Tibial nerve (tissue), 4 donors: ENCODE data around the gene TMEM200B. TPM values are rescaled to one million over a fixed set of nuclear protein-coding genes. Genes with fewer than 3 reads are reported as not detected.
"Not testable (repeated sequence)": the region's sequence is repeated elsewhere in the genome, so short reads cannot be mapped to it uniquely, and the experiment has no call there.

Experiments used
- DNase-seq, 2 donors: peaks; one replicate each; pipeline ENCODE4 v3.0.0-alpha.2; 2019; ENCODE audit warnings: low spot score in 2 of 2
- H3K27ac ChIP-seq, 4 donors: fragments of 200-600 bp; sonication (generic) in 3 of 4; one replicate each; pipeline ENCODE4 v1.5.1; 2017 to 2019; ENCODE audit warnings: mild to moderate bottlenecking in 1 of 4
- H3K27me3 ChIP-seq, 2 donors: fragments of 200-600 bp; sonication (generic) in 1 of 2; one replicate each; pipeline versions ENCODE4 v1.5.1 to v1.6.0; 2017 to 2019
- H3K36me3 ChIP-seq, 3 donors: fragments of 200-600 bp; sonication (generic); one replicate each; pipeline ENCODE4 v1.5.1; 2018 to 2019
- H3K4me1 ChIP-seq, 4 donors: fragments of 200-600 bp; sonication (generic) in 3 of 4; one replicate each; pipeline ENCODE4 v1.5.1; 2017 to 2019
- H3K4me3 ChIP-seq, 4 donors: fragments of 200-600 bp; sonication (generic) in 3 of 4; one replicate each; pipeline ENCODE4 v1.5.1; 2017 to 2019; ENCODE audit warnings: mild to moderate bottlenecking in 1 of 4, moderate library complexity in 1 of 4
- H3K9me3 ChIP-seq, 4 donors: fragments of 200-600 bp; sonication (generic) in 3 of 4; one replicate each; pipeline ENCODE4 v1.5.1; 2017 to 2019
- CTCF ChIP-seq, 5 experiments: fragments of 200-600 bp in 3 of 5; fragments of 450-650 bp in 2 of 5; sonication (generic) in 3 of 5; IDR thresholded peaks; one replicate each; pipeline ENCODE4 v1.5.1; 2016 to 2019; ENCODE audit warnings: antibody characterized with exemption in 5 of 5, mild to moderate bottlenecking in 3 of 5, moderate library complexity in 2 of 5
- EP300 ChIP-seq, 2 donors: sonication (generic); formaldehyde crosslinking; IDR thresholded peaks; one replicate each; pipeline ENCODE4 v1.6.1; 2017; ENCODE audit warnings: antibody characterized with exemption in 2 of 2, mild to moderate bottlenecking in 1 of 2
- POLR2A ChIP-seq, 2 donors: fragments of 450-650 bp; IDR thresholded peaks; one replicate each; pipeline ENCODE4 v1.6.1; 2017; ENCODE audit warnings: antibody characterized with exemption in 2 of 2, mild to moderate bottlenecking in 2 of 2, moderate library complexity in 2 of 2
- whole genome bisulfite sequencing, 2 donors: methylation state at CpG; one replicate each; pipeline ENCODE4 v1.1.5; 2018; 5-methylcytosine and 5-hydroxymethylcytosine counted together
- total RNA-seq, 4 donors: library from RNA; depleted of rRNA; stranded (reverse); fragments of >200 nt; gene quantifications; one replicate each; pipeline ENCODE4 v1.1.0, GENCODE V29; 2016

Gene TMEM200B
- total RNA-seq, 4 donors from 2014 or later: 16.1 to 27.7 (median 22.6) TPM

GRCh38 chr1:29136391-29136915, 12.8 kb upstream of the TMEM200B start:
- Histone ChIP-seq H3K27ac (no peak overlapping the region), H3K4me1 (peaks cover 0 to 10% (median 0%) of the 10 kb centered on the region in 4 donors), H3K9me3 (peaks cover 0 to 9% (median 0%) of the 10 kb centered on the region in 4 donors), H3K27me3 (peaks cover 0 to 2% of the 10 kb centered on the region in 2 donors), H3K36me3 (no peaks in the 10 kb centered on the region), H3K4me3 (no peak overlapping the region)
- WGBS, 2 donors: 59 to 62% methylated on average over 14 of the region's 14 CpGs
- DNase-seq: no peak
- TF ChIP-seq CTCF (IDR thresholded peaks at IDR 0.05) (no peak), EP300 (IDR thresholded peaks at IDR 0.05) (no peak), POLR2A (IDR thresholded peaks at IDR 0.05) (no peak)

- H3K4me1 ChIP-seq: peaks cover 0 to 10% (median 0%) of the 10 kb centered on the region in 4 donors
- H3K36me3 ChIP-seq: no peaks in the 10 kb centered on the region
- H3K9me3 ChIP-seq: peaks cover 0 to 1% (median 0%) of the 10 kb centered on the region in 4 donors
- no peak for TF ChIP-seq EP300 (IDR thresholded peaks at IDR 0.05)
- no peak for TF ChIP-seq CTCF (IDR thresholded peaks at IDR 0.05)
- no peak for TF ChIP-seq POLR2A (IDR thresholded peaks at IDR 0.05)
- no peak overlapping the region for H3K4me3 ChIP-seq
- DNase-seq: no peak
- no peak overlapping the region for H3K27ac ChIP-seq
- WGBS, 2 donors: 70 to 77% methylated on average over 7 to 10 of the region's 10 CpGs
- H3K27me3 ChIP-seq: peaks cover 0 to 2% of the 10 kb centered on the region in 2 donors
Measured at GRCh38 chr1:29134695-29135028, 11.0 kb upstream of the TMEM200B start.

DNA sequence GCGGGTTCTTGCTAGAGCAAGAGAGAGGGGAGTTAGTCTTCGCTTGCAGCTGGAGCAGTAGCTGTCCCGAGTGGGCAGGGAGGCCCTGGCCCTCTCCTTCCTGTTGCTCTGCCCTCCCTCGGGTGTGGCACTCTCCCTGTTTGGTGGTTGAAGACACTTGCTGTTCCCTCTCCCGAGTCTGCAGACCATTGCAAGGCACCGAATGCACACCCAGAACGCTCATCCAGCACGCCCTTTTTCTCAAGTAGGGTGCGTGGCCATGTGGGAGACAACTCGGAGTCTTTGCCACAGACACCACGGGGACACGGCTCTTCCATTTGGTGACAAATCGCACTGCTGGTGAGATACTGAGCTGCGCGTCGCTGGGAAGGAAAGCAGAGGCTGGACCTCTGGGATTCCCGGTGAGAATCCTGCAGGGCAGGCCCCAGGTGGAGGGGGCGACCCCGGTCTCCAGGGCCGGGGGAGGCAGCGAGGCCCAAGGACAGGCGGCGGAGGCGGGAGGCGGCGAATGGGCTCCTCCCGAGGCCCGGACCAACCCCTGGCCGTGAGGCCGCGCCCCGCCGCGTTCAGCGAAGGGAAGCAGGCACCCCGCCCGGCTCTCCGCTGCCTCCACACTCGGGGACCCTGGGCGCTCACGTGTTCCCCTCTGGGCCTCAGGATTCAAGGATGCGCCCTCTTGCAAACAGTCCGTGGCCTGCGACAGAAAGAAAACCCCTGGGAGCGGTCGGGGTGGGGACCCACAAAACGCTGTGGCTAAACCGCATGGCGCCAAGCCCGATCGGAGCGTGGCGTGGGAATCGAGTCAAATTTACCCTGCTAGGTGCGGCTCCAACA, 10.4 kb upstream of the TMEM200B start:
- DNase-seq: no peak

DNA sequence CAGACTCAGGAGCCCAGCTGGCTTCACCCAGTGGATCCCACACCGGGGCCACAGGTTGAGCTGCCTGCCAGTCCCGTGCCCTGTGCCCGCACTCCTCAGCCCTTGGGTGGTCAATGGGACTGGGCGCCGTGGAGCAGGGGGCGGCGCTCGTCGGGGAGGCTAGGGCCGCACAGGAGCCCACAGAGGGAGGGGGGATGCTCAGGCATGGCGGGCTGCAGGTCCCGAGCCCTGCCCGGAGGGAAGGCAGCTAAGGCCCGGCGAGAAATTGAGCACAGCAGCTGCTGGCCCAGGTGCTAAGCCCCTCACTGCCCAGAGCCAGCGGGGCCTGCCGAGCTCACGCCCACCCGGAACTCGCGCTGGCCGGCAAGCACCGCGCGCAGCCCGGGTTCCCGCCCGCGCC, 7.4 kb upstream of the TMEM200B start:
- not testable (repeated sequence) for H3K27me3 ChIP-seq, H3K9me3 ChIP-seq, H3K27ac ChIP-seq, H3K4me3 ChIP-seq, DNase-seq, H3K36me3 ChIP-seq, H3K4me1 ChIP-seq
- 86 to 95% methylated on average over 10 to 22 of the region's 29 CpGs for WGBS, 2 donors

More for the DNA sequence above, 10.4 kb upstream of the TMEM200B start:
- peaks cover 0 to 2% of the 10 kb centered on the region in 2 donors for H3K27me3 ChIP-seq
- H3K27ac ChIP-seq: no peak overlapping the region
- 61 to 76% methylated on average over 41 to 54 of the region's 55 CpGs for WGBS, 2 donors
- no peaks in the 10 kb centered on the region for H3K36me3 ChIP-seq
- no peak for TF ChIP-seq POLR2A (IDR thresholded peaks at IDR 0.05)
- no peak for TF ChIP-seq EP300 (IDR thresholded peaks at IDR 0.05)
- TF ChIP-seq CTCF (IDR thresholded peaks at IDR 0.05): no peak
- peak overlapping the region in 1 of 4 donors; percentile 22 for H3K4me3 ChIP-seq
- H3K9me3 ChIP-seq: no peaks in the 10 kb centered on the region
- H3K4me1 ChIP-seq: peaks cover 0 to 10% (median 0%) of the 10 kb centered on the region in 4 donors

GRCh38 chr1:29129916-29130315, 6.2 kb upstream of the TMEM200B start:
- WGBS, 2 donors: 74 to 95% methylated on average over 5 of the region's 5 CpGs
- peaks cover 0 to 18% (median under 1%) of the 10 kb centered on the region in 4 donors for H3K4me1 ChIP-seq
- H3K27ac ChIP-seq: no peak overlapping the region
- peaks cover 0 to 3% of the 10 kb centered on the region in 2 donors for H3K27me3 ChIP-seq
- H3K36me3 ChIP-seq: no peaks in the 10 kb centered on the region
- no peaks in the 10 kb centered on the region for H3K9me3 ChIP-seq
- no peak overlapping the region for H3K4me3 ChIP-seq
- no peak for TF ChIP-seq POLR2A (IDR thresholded peaks at IDR 0.05)
- no peak for TF ChIP-seq EP300 (IDR thresholded peaks at IDR 0.05)
- no peak for TF ChIP-seq CTCF (IDR thresholded peaks at IDR 0.05)
- no peak for DNase-seq
